ENCODE measurements around the gene TMC3.

The TMC3 gene

GRCh38 chr15:81322676-81323253 is 51.2 kb downstream of the TMC3 start:
- DNase-seq (ENCODE audit: low read depth): no peak

GRCh38 chr15:81321667-81322066 is 52.3 kb downstream of the TMC3 start:
- DNase-seq (ENCODE audit: low read depth): no peak

- no peak for DNase-seq (ENCODE audit: low read depth)
Measured at GRCh38 chr15:81317642-81318017, 56.4 kb downstream of the TMC3 start.

GRCh38 chr15:81316267-81316666 is 57.7 kb downstream of the TMC3 start:
- no peak for DNase-seq (ENCODE audit: low read depth)

- DNase-seq (ENCODE audit: low read depth): no peak
Measured at GRCh38 chr15:81315452-81316175, 58.4 kb downstream of the TMC3 start.

- no peak for DNase-seq (ENCODE audit: low read depth)
Measured at GRCh38 chr15:81314378-81314777, 59.6 kb downstream of the TMC3 start.

GRCh38 chr15:81313686-81314085 is 60.3 kb downstream of the TMC3 start:
- DNase-seq (ENCODE audit: low read depth): no peak

GRCh38 chr15:81312790-81313543 is 61.0 kb downstream of the TMC3 start:
- no peak for DNase-seq (ENCODE audit: low read depth)

GRCh38 chr15:81311752-81312464 is 62.1 kb downstream of the TMC3 start:
- no peak for DNase-seq (ENCODE audit: low read depth)

- no peak for DNase-seq (ENCODE audit: low read depth)
Measured at GRCh38 chr15:81310480-81310879, 63.5 kb downstream of the TMC3 start.

GRCh38 chr15:81309647-81310450 is 64.2 kb downstream of the TMC3 start:
- DNase-seq (ENCODE audit: low read depth): no peak

GRCh38 chr15:81308260-81308659 is 65.8 kb downstream of the TMC3 start:
- DNase-seq (ENCODE audit: low read depth): no peak

- no peak for DNase-seq (ENCODE audit: low read depth)
Measured at GRCh38 chr15:81304226-81304625, 69.8 kb downstream of the TMC3 start.

GRCh38 chr15:81303244-81304225 is 70.5 kb downstream of the TMC3 start:
- DNase-seq (ENCODE audit: low read depth): no peak

GRCh38 chr15:81302701-81303109 is 71.3 kb downstream of the TMC3 start:
- no peak for DNase-seq (ENCODE audit: low read depth)

- no peak for DNase-seq (ENCODE audit: low read depth)
Measured at GRCh38 chr15:81301815-81302399, 72.1 kb downstream of the TMC3 start.

GRCh38 chr15:81301385-81301784 is 72.6 kb downstream of the TMC3 start:
- DNase-seq (ENCODE audit: low read depth): no peak

GRCh38 chr15:81299630-81300273 is 74.3 kb downstream of the TMC3 start:
- no peak for DNase-seq (ENCODE audit: low read depth)

GRCh38 chr15:81299156-81299555 is 74.9 kb downstream of the TMC3 start:
- DNase-seq (ENCODE audit: low read depth): no peak

- no peak for DNase-seq (ENCODE audit: low read depth)
Measured at GRCh38 chr15:81298611-81299010, 75.4 kb downstream of the TMC3 start.
